Activated naive CD8-positive, alpha-beta T cell treated with anti-CD3 and anti-CD28 coated beads for 36 hours (primary cell): ENCODE measurements around the gene GLTPD2. TPM values are rescaled to one million over a fixed set of nuclear protein-coding genes. Genes with fewer than 3 reads are reported as not detected.

ENCODE experiments used
- DNase-seq: peaks from one replicate; pipeline ENCODE4 v3.0.0; 2021
- H3K27ac Mint-ChIP-seq: one replicate; pipeline ENCODE4 v1.8.0; 2022; ENCODE audit warnings: mild to moderate bottlenecking, moderate library complexity, mixed read lengths
- H3K27me3 Mint-ChIP-seq: one replicate; pipeline ENCODE4 v1.8.0; 2022; ENCODE audit warnings: mild to moderate bottlenecking, mixed read lengths
- H3K36me3 Mint-ChIP-seq: one replicate; pipeline ENCODE4 v1.8.0; 2021; ENCODE audit warnings: mild to moderate bottlenecking, mixed read lengths
- H3K4me1 Mint-ChIP-seq: one replicate; pipeline ENCODE4 v1.8.0; 2021; ENCODE audit warnings: mixed read lengths
- H3K4me3 Mint-ChIP-seq: one replicate; pipeline ENCODE4 v1.8.0; 2022; ENCODE audit warnings: mild to moderate bottlenecking, moderate library complexity, mixed read lengths
- H3K9me3 Mint-ChIP-seq: one replicate; pipeline ENCODE4 v1.8.0; 2022; ENCODE audit warnings: mixed read lengths
- total RNA-seq, 2 experiments: library from RNA; stranded (reverse); gene quantifications; one replicate each; pipeline ENCODE4 v1.2.3, GENCODE V29; 2021

GLTPD2 gene
- total RNA-seq, 2 experiments from 2014 or later: not detected

DNA sequence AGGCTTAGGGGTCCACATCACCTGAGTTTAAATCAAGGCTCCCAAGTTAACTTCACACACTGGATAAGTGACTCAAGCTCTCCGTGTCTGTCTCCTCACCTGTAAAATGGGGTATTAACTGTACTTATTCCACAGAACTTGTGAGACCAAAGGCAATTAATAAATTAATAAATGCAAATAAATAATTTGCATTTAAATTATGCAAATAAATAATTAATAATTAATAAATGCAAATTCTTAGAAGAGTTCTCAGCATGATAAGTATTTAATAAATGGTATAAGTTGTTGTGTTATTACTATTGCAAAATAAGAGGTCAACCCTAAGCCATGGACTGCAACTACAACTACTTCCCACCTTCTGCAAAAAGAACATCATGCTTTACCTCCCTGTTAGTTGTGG is 35.4 kb upstream of the GLTPD2 start:
- no peak overlapping the region for H3K4me3 Mint-ChIP-seq
- H3K27me3 Mint-ChIP-seq: peaks cover 9% of the 10 kb centered on the region
- no peak for DNase-seq
- no peaks in the 10 kb centered on the region for H3K9me3 Mint-ChIP-seq
- H3K27ac Mint-ChIP-seq: no peak overlapping the region
- H3K4me1 Mint-ChIP-seq: peaks cover 5% of the 10 kb centered on the region
- H3K36me3 Mint-ChIP-seq: no peaks in the 10 kb centered on the region

DNA sequence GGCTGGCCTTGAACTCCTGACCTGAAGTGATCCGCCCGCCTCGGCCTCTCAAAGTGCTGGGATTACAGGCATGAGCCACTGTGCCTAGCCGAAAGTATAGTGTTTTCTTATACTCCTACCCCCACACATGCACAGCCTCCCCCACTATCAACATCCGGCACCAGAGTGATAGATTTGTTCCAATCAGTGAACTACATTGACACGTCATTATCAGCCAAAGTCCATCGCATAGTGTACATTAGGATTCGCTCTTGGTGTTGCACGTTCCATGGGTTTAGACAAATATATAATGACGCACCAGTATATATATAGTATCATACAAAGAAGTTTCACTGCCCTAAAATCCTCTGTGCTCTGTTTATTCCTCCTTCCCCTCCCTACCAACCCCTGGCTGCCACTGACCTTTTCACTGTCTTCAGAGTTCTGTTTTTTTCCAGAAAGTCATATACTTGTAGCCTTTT is 29.0 kb upstream of the GLTPD2 start:
- H3K4me3 Mint-ChIP-seq: no peak overlapping the region

DNA sequence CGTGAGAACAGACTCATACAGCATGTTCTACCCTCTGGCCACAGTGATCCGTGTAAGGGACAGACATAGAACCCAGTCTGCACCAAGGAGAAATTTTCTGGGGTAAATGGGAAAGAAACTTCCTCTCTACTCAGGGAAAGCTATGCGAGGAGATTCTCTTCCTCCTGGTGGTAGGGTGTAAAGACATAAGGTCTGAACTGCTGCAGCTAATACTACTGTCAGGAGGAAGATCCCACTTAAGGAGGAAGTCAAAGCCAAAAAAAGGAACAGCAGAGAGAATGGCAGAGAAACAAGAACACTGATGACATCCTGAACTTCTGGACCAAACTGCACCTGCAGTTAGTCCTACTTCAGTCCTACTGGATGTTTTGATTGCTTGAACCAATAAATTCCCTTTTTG is 24.2 kb upstream of the GLTPD2 start:
- Mint-ChIP-seq H3K27ac (no peak overlapping the region), H3K9me3 (no peaks in the 10 kb centered on the region), H3K36me3 (no peaks in the 10 kb centered on the region), H3K4me1 (no peaks in the 10 kb centered on the region), H3K4me3 (no peak overlapping the region), H3K27me3 (peaks cover 3% of the 10 kb centered on the region)
- no peak for DNase-seq

More for the DNA sequence above, 29.0 kb upstream of the GLTPD2 start:
- DNase-seq: no peak
- no peaks in the 10 kb centered on the region for H3K36me3 Mint-ChIP-seq
- no peaks in the 10 kb centered on the region for H3K9me3 Mint-ChIP-seq
- no peaks in the 10 kb centered on the region for H3K4me1 Mint-ChIP-seq
- H3K27ac Mint-ChIP-seq: no peak overlapping the region
- peaks cover 12% of the 10 kb centered on the region for H3K27me3 Mint-ChIP-seq

DNA sequence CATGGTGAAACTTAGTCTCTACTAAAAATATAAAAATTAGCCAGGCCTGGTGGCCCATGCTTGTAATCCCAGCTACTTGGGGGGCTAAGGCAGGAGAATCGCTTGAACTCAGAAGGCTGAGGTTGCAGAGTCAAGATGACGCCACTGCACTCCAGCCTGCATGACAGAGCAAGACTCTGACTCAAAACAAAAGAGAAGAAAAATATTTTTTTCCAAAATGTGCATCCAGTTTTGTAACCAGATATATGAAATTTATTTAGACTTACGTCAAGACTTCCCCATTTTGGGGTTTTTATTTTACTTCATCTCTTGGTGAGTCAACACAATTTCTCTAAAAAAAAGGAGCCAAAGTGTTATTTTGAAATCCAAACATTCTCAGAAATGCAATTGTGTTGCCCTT is 22.6 kb upstream of the GLTPD2 start:
- DNase-seq: no peak
- no peaks in the 10 kb centered on the region for H3K27me3 Mint-ChIP-seq
- peaks cover 2% of the 10 kb centered on the region for H3K4me1 Mint-ChIP-seq
- no peaks in the 10 kb centered on the region for H3K36me3 Mint-ChIP-seq
- no peak overlapping the region for H3K4me3 Mint-ChIP-seq
- H3K9me3 Mint-ChIP-seq: no peaks in the 10 kb centered on the region
- no peak overlapping the region for H3K27ac Mint-ChIP-seq

DNA sequence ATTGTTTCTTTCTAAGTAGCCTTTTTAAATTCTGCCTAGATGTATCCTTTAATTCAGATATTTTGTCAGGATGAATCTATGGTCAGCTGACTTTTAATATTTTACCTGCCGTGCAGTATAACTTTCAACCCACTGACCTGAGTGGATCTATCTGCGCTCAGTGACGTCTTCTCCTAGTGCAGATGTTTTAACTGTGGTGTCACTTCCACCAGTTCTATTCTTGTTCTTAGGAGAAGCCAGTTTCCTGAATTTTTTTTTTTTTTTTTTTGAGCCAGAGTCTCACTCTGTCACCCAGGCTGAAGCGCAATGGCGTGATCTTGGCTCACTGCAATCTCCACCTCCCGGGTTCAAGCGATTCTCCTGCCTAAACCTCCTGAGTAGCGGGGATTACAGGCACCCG is 22.0 kb upstream of the GLTPD2 start:
- no peaks in the 10 kb centered on the region for H3K36me3 Mint-ChIP-seq
- H3K4me3 Mint-ChIP-seq: no peak overlapping the region
- peaks cover 6% of the 10 kb centered on the region for H3K4me1 Mint-ChIP-seq
- no peaks in the 10 kb centered on the region for H3K27me3 Mint-ChIP-seq
- H3K9me3 Mint-ChIP-seq: no peaks in the 10 kb centered on the region
- DNase-seq: no peak
- no peak overlapping the region for H3K27ac Mint-ChIP-seq

DNA sequence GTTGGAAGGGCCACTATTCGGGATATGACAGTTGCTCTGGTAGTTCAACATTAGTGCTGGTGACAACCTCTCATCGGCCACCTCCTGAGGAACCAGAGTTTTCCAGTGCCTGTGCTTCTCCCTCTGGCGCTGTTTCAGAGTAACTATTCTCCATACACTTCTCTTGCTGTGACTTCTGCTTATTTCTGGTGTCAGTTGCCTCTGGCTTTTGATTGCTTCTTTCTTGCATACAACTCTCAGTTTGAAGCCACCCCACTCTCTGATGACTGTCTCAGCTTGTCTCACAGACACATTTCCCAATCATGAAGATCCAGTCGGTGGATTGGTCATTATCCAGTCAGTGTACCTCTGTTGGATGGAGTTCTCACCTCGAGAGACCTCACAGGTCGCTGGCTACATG is 20.5 kb upstream of the GLTPD2 start:
- Mint-ChIP-seq H3K4me3 (no peak overlapping the region), H3K27ac (no peak overlapping the region), H3K36me3 (no peaks in the 10 kb centered on the region), H3K4me1 (peaks cover 7% of the 10 kb centered on the region), H3K27me3 (no peaks in the 10 kb centered on the region), H3K9me3 (no peaks in the 10 kb centered on the region)
- DNase-seq: no peak

DNA sequence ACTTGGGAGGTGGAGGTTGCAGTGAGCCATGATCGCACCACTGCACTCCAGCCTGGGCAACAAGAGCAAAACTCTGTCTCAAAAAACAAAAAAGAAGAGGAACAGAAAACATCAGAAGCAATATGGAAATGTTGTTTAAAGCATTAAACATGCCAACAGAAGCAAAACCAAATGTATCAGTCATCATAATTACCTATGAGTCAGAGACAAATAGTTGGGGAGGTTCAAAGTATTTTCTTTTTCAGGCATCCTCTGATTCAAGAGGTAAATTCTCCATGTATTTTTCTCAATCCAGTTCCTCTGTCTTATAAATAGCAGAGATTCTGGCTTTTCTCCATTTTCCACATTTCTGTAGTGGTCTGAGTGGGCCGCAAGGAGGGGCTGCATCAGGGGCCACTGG is 19.1 kb upstream of the GLTPD2 start:
- no peak overlapping the region for H3K27ac Mint-ChIP-seq
- H3K9me3 Mint-ChIP-seq: no peaks in the 10 kb centered on the region
- peaks cover 7% of the 10 kb centered on the region for H3K4me1 Mint-ChIP-seq
- no peaks in the 10 kb centered on the region for H3K27me3 Mint-ChIP-seq
- DNase-seq: no peak
- no peaks in the 10 kb centered on the region for H3K36me3 Mint-ChIP-seq
- no peak overlapping the region for H3K4me3 Mint-ChIP-seq

DNA sequence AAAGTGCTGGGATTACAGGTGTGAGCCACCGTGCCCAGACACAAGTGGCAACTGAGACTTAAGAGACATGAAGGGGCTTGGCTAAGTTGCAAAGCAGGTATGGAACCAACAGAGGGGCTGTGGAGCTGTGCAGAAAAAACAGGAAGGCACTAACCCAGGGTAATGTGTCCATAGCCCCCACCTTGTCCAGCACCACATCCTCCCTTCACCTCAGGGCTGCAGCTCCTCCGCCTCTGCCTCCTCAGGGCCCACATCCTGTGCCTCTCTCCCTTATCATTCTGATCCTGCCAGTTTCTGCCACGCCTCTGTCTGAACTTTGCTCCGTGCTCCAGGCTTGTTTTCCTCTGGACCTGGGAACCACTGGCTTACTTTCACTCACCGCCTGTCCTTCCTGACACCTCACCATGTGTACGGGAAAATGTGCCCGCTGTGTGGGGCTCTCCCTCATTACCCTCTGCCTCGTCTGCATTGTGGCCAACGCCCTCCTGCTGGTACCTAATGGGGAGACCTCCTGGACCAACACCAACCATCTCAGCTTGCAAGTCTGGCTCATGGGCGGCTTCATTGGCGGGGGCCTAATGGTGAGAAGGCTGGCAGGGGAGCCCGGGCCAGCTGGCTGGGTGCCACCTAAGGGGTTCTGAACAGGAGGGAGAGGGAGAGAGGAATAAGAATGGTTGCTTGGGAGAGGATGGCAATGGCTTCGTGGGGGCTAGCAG is 17.1 kb upstream of the GLTPD2 start, which contains the start of gene TM4SF5:
TM4SF5 (plus strand) TSS at position 368 of the 716 bp plus-strand sequence; CDS start at position 405, 37 bp downstream.
- Mint-ChIP-seq H3K4me3 (no peak within 1 kb of the TSS), H3K27me3 (no peaks in the 10 kb centered on the region), H3K36me3 (no peaks in the 10 kb centered on the region), H3K4me1 (peaks cover 7% of the 10 kb centered on the region), H3K27ac (no peak within 1 kb of the TSS), H3K9me3 (no peaks in the 10 kb centered on the region)
- no peak for DNase-seq

DNA sequence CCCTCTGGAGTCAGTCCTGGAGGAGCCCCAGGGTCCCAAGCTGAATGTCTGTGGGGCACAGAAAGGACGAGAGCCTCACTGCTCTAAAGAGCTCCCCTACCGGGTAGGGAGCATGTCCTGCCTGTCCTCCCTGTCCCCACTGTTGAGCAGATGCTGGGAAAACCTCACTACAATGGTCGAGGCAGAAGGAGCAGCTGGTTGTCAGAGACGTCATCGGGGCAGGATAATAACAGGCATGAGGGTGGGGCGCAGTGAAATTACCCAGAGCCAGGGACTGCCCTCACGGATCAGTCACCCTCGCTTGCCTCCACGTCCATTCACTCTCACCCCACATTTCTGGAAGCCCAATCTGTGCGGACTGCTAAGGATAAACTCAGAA is 16.5 kb upstream of the GLTPD2 start:
- no peak overlapping the region for H3K27ac Mint-ChIP-seq
- no peaks in the 10 kb centered on the region for H3K27me3 Mint-ChIP-seq
- H3K4me1 Mint-ChIP-seq: peaks cover 7% of the 10 kb centered on the region
- DNase-seq: no peak
- H3K9me3 Mint-ChIP-seq: no peaks in the 10 kb centered on the region
- no peaks in the 10 kb centered on the region for H3K36me3 Mint-ChIP-seq
- H3K4me3 Mint-ChIP-seq: no peak overlapping the region

DNA sequence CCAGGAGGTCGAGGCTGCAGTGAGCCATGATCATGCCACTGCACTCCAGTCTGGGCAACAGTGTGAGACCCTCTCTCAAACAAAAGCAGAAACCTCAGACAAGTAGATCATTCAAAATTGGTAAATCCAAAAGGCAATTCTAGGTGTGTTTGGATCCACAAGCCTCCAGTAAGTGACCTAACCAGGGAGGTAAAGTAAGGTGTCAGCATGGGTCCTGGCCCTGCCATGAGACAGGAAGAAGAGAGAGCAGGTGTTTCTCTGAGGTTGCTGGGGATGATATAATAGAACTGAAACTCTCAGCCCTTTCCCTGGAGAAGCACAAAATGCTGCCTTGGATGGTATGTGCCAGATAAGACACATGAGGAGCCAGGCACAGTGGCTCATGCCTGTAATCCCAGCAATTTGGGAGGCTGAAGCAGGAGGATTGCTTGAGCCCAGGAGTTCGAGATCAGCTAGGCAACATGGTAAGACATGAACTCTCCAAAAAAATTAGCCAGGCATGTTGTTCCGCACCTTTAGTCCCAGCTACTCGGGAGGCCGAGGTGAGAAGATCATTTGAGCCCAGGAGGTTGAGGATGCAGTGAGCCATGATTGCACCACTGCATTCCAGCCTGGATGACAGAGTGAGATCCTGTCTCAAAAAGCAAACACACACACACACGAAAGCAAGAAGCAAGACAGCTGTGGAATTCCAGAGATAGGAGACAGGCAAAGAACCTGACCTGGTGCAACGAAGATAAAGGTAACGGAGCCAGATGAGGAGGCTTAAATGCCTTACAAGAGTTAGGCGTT is 10.6 kb upstream of the GLTPD2 start:
- no peaks in the 10 kb centered on the region for H3K36me3 Mint-ChIP-seq
- no peak overlapping the region for H3K4me3 Mint-ChIP-seq
- H3K27me3 Mint-ChIP-seq: peaks cover 24% of the 10 kb centered on the region
- DNase-seq: no peak
- H3K4me1 Mint-ChIP-seq: no peaks in the 10 kb centered on the region
- H3K27ac Mint-ChIP-seq: no peak overlapping the region
- H3K9me3 Mint-ChIP-seq: no peaks in the 10 kb centered on the region

DNA sequence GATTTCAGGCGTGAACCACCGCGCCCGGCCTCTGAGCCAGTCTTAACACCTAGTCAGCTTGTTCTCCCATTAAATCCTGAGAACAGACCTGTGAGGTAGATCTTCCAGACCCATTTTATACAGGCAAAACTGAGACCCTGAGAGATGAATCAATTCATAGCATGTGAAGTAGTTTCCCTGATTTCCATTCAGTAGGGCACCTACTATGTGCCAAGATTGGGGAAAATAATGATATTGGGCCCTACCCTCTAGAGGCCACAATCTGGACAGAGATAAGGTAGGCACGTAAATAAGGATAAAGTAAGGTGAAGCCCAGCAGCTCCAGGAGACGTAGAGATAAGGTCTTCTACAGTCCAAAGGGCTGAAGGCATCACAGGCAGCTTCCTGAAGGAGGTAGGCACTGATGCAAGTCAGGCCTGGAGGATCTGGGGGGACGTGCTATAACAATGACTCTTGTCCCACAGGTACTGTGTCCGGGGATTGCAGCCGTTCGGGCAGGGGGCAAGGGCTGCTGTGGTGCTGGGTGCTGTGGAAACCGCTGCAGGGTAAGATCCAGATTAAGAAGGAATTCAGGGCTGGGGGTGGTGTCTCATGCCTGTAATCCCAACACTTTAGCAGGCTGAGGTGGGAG is 8.3 kb upstream of the GLTPD2 start:
- Mint-ChIP-seq H3K4me1 (peaks cover 2% of the 10 kb centered on the region), H3K27ac (no peak overlapping the region), H3K4me3 (no peak overlapping the region), H3K27me3 (peaks cover 47% of the 10 kb centered on the region), H3K36me3 (no peaks in the 10 kb centered on the region), H3K9me3 (no peaks in the 10 kb centered on the region)
- DNase-seq: no peak

DNA sequence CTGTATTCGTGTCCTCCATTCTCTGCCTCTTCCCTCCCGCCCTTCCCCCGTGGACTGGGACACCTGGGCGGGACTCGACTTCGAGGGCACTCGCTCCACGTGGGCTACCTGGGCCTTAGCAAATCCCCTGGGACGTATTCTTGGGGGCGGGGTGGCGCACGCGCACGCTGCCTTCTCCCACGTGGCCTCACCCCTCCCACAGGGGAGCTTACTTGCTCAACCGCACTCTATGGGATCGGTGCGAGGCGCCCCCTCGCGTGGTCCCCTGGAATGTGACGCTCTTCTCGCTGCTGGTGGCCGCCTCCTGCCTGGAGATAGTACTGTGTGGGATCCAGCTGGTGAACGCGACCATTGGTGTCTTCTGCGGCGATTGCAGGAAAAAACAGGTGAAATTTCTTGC is 6.1 kb upstream of the GLTPD2 start:
- Mint-ChIP-seq H3K36me3 (no peaks in the 10 kb centered on the region), H3K9me3 (no peaks in the 10 kb centered on the region), H3K4me1 (peaks cover 12% of the 10 kb centered on the region), H3K27ac (no peak overlapping the region), H3K4me3 (no peak overlapping the region), H3K27me3 (peaks cover 69% of the 10 kb centered on the region)
- no peak for DNase-seq

DNA sequence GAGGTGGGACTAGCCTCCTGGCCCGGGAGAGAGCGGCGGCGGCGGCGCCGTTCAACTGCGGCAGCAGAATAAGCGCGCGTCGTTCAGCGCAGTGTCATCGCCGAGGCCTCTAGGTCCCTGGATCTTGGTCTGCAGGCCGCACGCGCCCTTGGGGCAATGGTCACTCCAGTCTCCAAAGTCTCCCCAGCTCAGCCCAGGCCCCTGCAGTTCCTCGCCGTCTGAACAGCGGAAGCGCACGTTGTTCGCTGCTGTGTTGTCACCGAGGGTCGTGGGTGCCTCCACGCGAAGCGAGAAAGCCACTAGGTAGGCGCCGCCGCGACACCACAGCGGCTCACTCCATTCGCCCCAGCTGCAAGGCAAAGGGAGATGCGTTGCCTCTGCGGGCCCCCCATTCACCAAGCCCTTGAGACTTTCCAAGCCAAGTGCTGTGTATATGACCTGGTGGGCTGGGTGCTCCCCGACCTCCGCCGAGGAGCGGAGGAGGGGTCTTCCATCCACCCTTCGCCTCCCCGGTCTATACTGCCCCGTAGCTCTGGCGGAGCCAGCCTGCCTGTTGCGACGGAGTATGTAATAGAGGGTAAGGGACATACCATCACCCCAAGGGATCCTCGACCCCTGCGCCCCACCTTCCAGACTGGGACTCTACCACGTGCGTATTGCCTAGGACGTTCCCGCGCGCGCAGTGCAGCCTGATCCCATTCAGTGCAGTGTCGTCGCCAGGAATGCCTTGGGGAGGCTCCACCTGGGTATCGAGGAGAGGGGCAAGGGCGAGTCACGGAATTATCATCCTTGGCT is 3.3 kb upstream of the GLTPD2 start:
- Mint-ChIP-seq H3K9me3 (no peaks in the 10 kb centered on the region), H3K36me3 (no peaks in the 10 kb centered on the region), H3K4me3 (no peak overlapping the region), H3K4me1 (peaks cover 17% of the 10 kb centered on the region), H3K27ac (no peak overlapping the region), H3K27me3 (peaks cover 80% of the 10 kb centered on the region)
- DNase-seq: no peak

DNA sequence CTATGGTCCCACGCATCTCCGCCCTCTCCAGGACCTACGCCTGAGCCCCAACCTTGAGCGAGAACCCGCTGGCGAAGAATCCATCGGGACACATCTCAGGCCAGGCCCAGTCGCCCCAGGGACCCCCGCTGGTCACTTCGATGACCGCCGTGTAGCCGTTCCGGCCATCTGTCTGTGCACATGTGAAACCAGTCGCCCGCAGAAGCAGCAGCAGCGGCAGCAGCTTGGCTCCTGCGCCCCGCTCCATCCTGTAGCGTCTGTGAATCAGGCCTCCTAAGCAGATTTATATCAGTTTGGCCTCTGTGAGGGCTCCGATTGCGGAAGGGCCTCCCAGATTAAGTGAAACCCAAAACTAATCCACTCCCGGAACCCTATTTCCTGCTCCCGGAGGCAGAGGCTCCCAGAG is 2.7 kb upstream of the GLTPD2 start, which contains the start of gene VMO1:
VMO1 (minus strand) TSS at position 259 of the 406 bp plus-strand sequence; CDS start at position 247, 12 bp downstream.
- DNase-seq: no peak
- H3K4me1 Mint-ChIP-seq: peaks cover 21% of the 10 kb centered on the region

DNA sequence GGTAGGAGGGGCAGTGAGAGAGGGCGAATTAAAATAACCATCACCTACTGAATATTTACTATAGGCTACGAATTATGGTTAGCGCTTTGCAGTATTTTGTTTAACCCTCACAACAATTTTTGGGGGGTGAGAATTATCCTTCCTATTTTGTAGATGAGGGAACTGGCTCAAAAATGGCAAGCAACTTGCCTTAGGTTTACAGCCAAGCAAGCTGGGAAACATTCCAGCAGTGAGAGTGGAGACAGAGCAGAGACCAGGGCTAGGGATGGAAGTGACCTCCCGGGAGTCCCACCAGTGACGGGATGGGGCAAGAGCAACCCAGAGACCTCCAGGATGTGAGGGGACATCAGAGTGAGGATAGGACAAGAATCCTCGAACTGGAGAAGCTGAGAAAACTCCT is 2.2 kb upstream of the GLTPD2 start:
- peaks cover 21% of the 10 kb centered on the region for H3K4me1 Mint-ChIP-seq
- no peak overlapping the region for H3K27ac Mint-ChIP-seq
- no peaks in the 10 kb centered on the region for H3K36me3 Mint-ChIP-seq
- peaks cover 77% of the 10 kb centered on the region for H3K27me3 Mint-ChIP-seq
- no peak overlapping the region for H3K4me3 Mint-ChIP-seq
- no peaks in the 10 kb centered on the region for H3K9me3 Mint-ChIP-seq
- DNase-seq: no peak

More for the DNA sequence above, 2.7 kb upstream of the GLTPD2 start, which contains the start of gene VMO1:
- Mint-ChIP-seq H3K4me3 (no peak within 1 kb of the TSS), H3K36me3 (no peaks in the 10 kb centered on the region), H3K27me3 (peaks cover 77% of the 10 kb centered on the region), H3K27ac (no peak within 1 kb of the TSS), H3K9me3 (no peaks in the 10 kb centered on the region)
